ENCODE data around the gene MANSC1.

The MANSC1 gene

GRCh38 chr12:12365446-12365802, 15.4 kb upstream of the MANSC1 start:
- DNase-seq (ENCODE audit: low read depth), result no peak
- TF ChIP-seq, protein P1, sequence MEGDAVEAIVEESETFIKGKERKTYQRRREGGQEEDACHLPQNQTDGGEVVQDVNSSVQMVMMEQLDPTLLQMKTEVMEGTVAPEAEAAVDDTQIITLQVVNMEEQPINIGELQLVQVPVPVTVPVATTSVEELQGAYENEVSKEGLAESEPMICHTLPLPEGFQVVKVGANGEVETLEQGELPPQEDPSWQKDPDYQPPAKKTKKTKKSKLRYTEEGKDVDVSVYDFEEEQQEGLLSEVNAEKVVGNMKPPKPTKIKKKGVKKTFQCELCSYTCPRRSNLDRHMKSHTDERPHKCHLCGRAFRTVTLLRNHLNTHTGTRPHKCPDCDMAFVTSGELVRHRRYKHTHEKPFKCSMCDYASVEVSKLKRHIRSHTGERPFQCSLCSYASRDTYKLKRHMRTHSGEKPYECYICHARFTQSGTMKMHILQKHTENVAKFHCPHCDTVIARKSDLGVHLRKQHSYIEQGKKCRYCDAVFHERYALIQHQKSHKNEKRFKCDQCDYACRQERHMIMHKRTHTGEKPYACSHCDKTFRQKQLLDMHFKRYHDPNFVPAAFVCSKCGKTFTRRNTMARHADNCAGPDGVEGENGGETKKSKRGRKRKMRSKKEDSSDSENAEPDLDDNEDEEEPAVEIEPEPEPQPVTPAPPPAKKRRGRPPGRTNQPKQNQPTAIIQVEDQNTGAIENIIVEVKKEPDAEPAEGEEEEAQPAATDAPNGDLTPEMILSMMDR (conservative IDR thresholded peaks at IDR 0.05; ENCODE audit: low read depth, low read length), result no peak
- no peak overlapping the region for H3K4me3 ChIP-seq (ENCODE audit: low read depth, low read length)

DNA sequence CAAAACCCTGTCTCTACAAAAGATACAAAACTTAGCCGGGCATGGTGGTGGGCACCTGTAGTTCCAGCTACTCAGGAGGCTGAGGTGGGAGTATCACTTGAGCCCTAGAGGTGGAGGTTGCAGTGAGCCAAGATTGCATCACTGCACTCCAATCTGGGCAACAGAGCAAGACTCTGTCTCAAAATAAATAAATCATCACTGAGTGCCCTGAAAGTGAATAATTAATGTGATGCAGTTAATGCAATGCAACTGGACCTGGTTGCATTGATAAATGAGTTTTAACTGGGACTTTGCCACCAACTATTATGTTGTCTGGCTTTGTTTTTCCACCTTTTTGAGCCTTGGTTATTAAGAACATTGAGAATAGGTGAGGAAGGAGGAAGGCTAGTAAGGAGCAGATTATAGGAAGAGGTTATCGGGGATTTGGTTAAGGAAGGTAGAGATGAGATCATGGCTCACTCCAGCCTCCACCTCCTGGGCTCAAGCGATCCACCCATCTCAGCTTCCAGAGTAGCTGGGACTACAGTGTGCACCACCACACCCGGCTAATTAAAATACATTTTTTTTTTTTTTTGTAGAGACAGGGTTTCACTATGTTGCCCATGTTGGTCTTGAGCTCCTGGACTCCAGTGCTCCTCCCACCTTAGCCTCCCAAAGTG, 14.9 kb upstream of the MANSC1 start:
- no peak for DNase-seq (ENCODE audit: low read depth)
- TF ChIP-seq, protein P1 (conservative IDR thresholded peaks at IDR 0.05; ENCODE audit: low read depth, low read length), result no peak
- H3K4me3 ChIP-seq (ENCODE audit: low read depth, low read length), result no peak overlapping the region

GRCh38 chr12:12358528-12358927, 8.5 kb upstream of the MANSC1 start:
- no peak overlapping the region for H3K4me3 ChIP-seq (ENCODE audit: low read depth, low read length)
- TF ChIP-seq, protein P1 (conservative IDR thresholded peaks at IDR 0.05; ENCODE audit: low read depth, low read length), result no peak
- no peak for DNase-seq (ENCODE audit: low read depth)

DNA sequence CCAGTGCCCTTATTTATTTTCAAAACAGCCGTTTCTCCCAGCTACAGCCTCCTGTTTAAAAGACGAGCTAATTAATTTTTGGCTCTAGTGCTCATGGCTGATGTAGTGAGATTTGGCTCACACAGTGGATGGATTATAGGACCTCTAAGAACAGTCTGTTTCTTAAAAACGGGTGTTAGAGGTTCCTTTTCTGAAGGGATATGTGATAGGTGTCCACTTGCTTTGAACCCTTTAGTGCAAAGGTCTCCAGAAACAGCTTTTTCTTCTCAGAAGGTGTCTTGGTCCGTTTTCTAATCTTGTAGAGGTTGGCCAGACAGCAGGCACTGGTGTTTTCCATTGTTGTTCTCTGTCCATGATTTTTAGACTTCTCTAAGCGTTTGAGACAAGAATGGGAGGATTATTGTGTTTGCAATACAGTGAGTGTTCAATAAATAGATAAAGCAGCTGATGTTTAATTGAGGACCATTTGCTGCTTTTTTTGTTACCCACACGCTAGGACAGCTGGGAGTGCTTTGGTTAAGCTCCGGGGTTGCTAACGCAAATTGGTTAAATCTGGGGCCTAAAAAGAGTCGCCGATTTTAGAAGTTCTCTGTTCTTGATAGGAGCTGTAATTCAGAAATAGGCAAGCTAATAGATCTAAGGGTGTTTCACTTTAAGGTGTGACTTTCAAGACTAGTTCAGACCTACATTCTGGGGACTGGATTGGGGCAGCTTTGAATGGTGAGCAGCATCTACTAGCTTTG, 7.8 kb upstream of the MANSC1 start:
- TF ChIP-seq, protein P1 (conservative IDR thresholded peaks at IDR 0.05; ENCODE audit: low read depth, low read length), result no peak
- H3K4me3 ChIP-seq (ENCODE audit: low read depth, low read length), result peak overlapping the region; percentile 91
- no peak for DNase-seq (ENCODE audit: low read depth)

GRCh38 chr12:12356896-12357718, 7.1 kb upstream of the MANSC1 start, which contains the start of gene BORCS5:
TSS of gene BORCS5 (plus strand) at chr12:12357078. CDS start at chr12:12357452, 374 bp downstream.
- H3K4me3 ChIP-seq (ENCODE audit: low read depth, low read length), result peak within 1 kb of the TSS; percentile 91
- peak; percentile 90 for DNase-seq (ENCODE audit: low read depth)
- TF ChIP-seq, protein P1 (conservative IDR thresholded peaks at IDR 0.05; ENCODE audit: low read depth, low read length), result peak; percentile 43

DNA sequence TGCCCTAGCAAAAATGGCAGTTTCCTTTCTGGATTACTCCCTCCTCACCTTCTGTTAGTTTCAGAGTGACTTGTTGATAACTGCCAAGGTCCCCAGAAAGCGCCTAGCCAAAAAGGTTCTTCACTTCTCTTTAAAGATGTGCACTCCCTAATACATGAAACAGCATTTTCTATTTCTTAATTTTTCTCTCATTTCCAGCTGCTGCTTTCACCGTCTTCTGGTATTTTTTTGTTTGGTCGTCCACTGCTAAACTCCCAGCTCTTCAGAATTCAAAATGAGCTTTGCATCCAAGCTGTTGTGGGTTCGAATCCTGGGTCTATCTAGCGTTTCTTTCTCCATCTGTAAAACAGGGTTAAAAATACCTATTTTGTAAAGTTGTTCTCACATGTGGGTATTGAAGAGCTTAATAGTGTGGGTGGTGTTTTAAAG, 6.4 kb upstream of the MANSC1 start:
- DNase-seq (ENCODE audit: low read depth), result no peak
- TF ChIP-seq, protein P1 (conservative IDR thresholded peaks at IDR 0.05; ENCODE audit: low read depth, low read length), result no peak
- peak overlapping the region; percentile 91 for H3K4me3 ChIP-seq (ENCODE audit: low read depth, low read length)

Measured in choroid plexus epithelial cell (primary cell).